ENCODE results near the gene CFAP299. TPM values are rescaled to one million over a fixed set of nuclear protein-coding genes. Genes with fewer than 3 reads are reported as not detected.

The CFAP299 gene
- total and polyA plus RNA-seq, 2 of the 8 experiments (the other 6 are each of a cell fraction or from before 2014, with no cell fraction given) = not detected

- Histone ChIP-seq H2BK5ac (ENCODE audit: low read depth, low read length) (no peak overlapping the region), H3K18ac (ENCODE audit: extremely low read depth, low read length) (no peak overlapping the region), H2AFZ (ENCODE audit: low read length) (no peak overlapping the region), H3K9ac (replicated peaks in 1 of 4; ENCODE audit: extremely low read depth in 1 of 4, low read depth in 3 of 4, low read length in 3 of 4) (no peak overlapping the region), H3K4me2 (ENCODE audit: insufficient read depth in 1 of 2, low read depth in 2 of 2, low read length in 2 of 2) (no peak overlapping the region), H3K23ac (ENCODE audit: insufficient read length) (no peak overlapping the region), H3K9me3 (ENCODE audit: insufficient read depth in 2 of 2, low read depth in 1 of 2, low read length in 1 of 2) (peaks cover 18 to 22% of the 10 kb centered on the region in 2 experiments), H3K27ac (ENCODE audit: low read depth, low read length) (no peak overlapping the region), H4K5ac (ENCODE audit: insufficient read length, low read depth, low read length) (no peak overlapping the region), H4K20me1 (replicated peaks in 1 of 2; ENCODE audit: control insufficient read depth in 1 of 2, insufficient read depth in 2 of 2, low read length in 2 of 2) (no peaks in the 10 kb centered on the region), H2BK15ac (ENCODE audit: low read length) (no peak overlapping the region), H3K4me3 (ENCODE audit: extremely low read depth in 1 of 4, insufficient read depth in 2 of 4, low read depth in 3 of 4, low read length in 4 of 4) (no peak overlapping the region), H3K14ac (ENCODE audit: insufficient read length) (no peak overlapping the region), H3K4ac (replicated peaks; ENCODE audit: insufficient read length, low read depth, low read length) (no peak overlapping the region), H3K79me1 (ENCODE audit: low read depth, low read length) (no peaks in the 10 kb centered on the region), H2BK20ac (ENCODE audit: low read length) (no peak overlapping the region), H3K56ac (replicated peaks; ENCODE audit: insufficient read length, low read depth, low read length) (no peak overlapping the region), H4K91ac (replicated peaks; ENCODE audit: insufficient read length, low read length) (no peak overlapping the region), H3K79me2 (ENCODE audit: control insufficient read depth in 1 of 2, insufficient read depth in 2 of 2, low read length in 2 of 2) (no peaks in the 10 kb centered on the region), H2AK5ac (ENCODE audit: low read depth, low read length) (no peak overlapping the region), H2BK12ac (ENCODE audit: low read depth, low read length) (no peak overlapping the region), H3K4me1 (replicated peaks in 1 of 4; ENCODE audit: control insufficient read depth in 3 of 4, insufficient read depth in 4 of 4, low read length in 3 of 4) (no peaks in the 10 kb centered on the region), H3K23me2 (ENCODE audit: low read depth, low read length) (no peaks in the 10 kb centered on the region), H2BK120ac (replicated peaks; ENCODE audit: low read depth, low read length) (no peak overlapping the region), H4K8ac (ENCODE audit: extremely low read depth, insufficient read depth, low read length) (no peak overlapping the region), H3K36me3 (ENCODE audit: control insufficient read depth in 2 of 4, insufficient read depth in 4 of 4, low read length in 3 of 4) (peaks cover 0 to 4% (median 0%) of the 10 kb centered on the region in 4 experiments; a peak in 1 of 8 replicates), H3K27me3 (replicated peaks in 1 of 4; ENCODE audit: control insufficient read depth in 3 of 4, extremely low read depth in 1 of 4, insufficient read depth in 3 of 4, low read length in 3 of 4) (no peaks in the 10 kb centered on the region)
- no peak for DNase-seq (ENCODE audit: low read depth in 1 of 2, low spot score in 2 of 2)
- no peak for TF ChIP-seq BRCA1 (IDR thresholded peaks at IDR 0.05; ENCODE audit: low read depth, low read length)
- TF ChIP-seq KDM5A (IDR thresholded peaks at IDR 0.05; ENCODE audit: low read length) = no peak
- TF ChIP-seq GTF2F1 (IDR thresholded peaks at IDR 0.05; ENCODE audit: borderline replicate concordance, low read depth, low read length) = no peak
- TF ChIP-seq MAX (IDR thresholded peaks at IDR 0.05) = no peak
- TF ChIP-seq BACH1 (IDR thresholded peaks at IDR 0.05; ENCODE audit: low read length) = no peak
- TF ChIP-seq CEBPB (IDR thresholded peaks at IDR 0.05; ENCODE audit: low read depth, low read length) = no peak
- TF ChIP-seq CTBP2 (IDR thresholded peaks at IDR 0.05; ENCODE audit: borderline replicate concordance, insufficient read depth, insufficient read length, low read length) = no peak
- TF ChIP-seq RNF2 (IDR thresholded peaks at IDR 0.05; ENCODE audit: borderline replicate concordance, low read depth, low read length, missing control alignments, poor library complexity, severe bottlenecking) = no peak
- TF ChIP-seq YY1 (IDR thresholded peaks at IDR 0.05; ENCODE audit: low read depth, low read length) = no peak
- 95% methylated on average over 3 of the region's 3 CpGs; no CpG with 5 or more reads in 1 of the 2 experiments for WGBS, 2 experiments (ENCODE audit: extremely low coverage in 1 of 2, insufficient coverage in 1 of 2, insufficient read length in 1 of 2, insufficient replicate concordance in 2 of 2, low coverage in 1 of 2, low lambda C conversion rate in 2 of 2, missing lambda C conversion rate in 1 of 2)
- POLR2A ChIA-PET (ENCODE audit: partially characterized antibody) = no interaction called here
- CTCF ChIA-PET (ENCODE audit: partially characterized antibody) = interaction anchor here (1.2 to 1.3 kb wide), 2 partner anchors 8 to 669 kb away, joined by 3 to 4 read pairs; no protein-coding TSS in a partner anchor
- FAIRE-seq = no peak
Observed at GRCh38 chr4:80370635-80371034, 35.1 kb downstream of the CFAP299 start.
